ENCODE data around the gene PDF.

PDF gene

GRCh38 chr16:69338557-69339288 lies 8.3 kb upstream of the PDF start:
- DNase-seq: no peak

DNA sequence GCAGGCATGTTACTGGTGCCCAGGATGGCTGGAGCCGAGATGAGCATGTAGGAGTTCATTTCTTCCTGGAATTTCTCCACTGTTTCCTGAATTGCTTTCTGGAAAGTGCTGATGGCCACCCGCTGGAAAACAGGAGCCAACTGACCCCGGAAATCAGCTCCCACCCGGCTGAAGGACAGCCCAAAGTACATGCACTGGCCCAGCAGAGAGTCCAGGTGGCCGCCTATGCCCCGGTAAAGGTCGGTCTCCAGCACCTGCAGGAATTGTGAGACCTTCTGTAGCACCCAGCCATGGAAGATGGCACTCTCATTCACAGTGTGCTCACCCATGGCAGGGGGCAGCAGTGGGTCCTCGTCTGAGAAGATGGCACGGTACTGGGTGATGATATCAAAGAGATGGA lies 4.3 kb upstream of the PDF start:
- no peak for DNase-seq

DNA sequence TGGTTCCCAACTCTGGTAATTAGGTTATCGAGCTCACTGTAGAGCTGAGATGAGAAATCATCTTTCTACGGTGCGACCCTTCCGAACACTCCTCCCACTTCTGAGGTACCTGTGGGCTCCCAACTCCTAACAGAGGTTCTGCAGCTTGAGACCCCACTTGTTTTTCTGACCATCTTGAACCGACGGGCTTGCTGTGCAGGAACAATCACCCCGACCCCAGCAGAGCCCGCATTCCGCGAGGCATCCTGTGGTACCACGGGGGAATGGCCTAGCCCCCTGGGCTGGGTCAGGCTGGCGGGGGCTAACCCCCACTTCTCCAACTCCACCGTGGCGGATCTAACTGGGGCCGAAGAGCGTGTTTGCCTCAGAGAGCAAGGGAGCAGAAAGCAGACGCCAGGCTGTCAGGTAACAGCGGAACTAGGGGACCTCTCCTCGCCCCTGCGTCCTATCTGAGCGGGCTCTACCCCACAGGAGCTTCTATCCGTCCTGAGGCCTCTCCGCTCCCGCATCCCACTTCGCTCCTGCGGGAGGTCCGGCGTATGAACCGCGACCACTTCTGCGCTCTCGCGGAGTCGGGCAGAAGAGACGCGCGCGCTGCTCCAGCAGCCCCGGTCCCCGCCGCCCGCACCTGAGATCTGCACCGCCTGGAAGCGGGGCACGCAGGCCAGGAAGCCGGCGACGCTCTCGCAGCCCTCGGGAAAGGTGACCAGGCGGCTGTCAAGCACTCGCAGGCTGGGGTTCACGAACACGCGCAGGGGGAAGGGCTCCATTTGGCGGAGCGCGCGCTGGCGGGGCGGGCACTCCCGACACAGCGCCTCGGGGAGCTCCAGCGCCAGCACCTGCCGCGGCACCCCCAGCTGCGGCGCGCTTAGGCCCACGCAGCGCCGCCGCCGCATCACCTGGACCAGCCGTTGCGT lies 761 bp downstream of the PDF start:
- no peak for DNase-seq

GRCh38 chr16:69328854-69329316 lies 1.5 kb downstream of the PDF start:
- no peak for DNase-seq

DNA sequence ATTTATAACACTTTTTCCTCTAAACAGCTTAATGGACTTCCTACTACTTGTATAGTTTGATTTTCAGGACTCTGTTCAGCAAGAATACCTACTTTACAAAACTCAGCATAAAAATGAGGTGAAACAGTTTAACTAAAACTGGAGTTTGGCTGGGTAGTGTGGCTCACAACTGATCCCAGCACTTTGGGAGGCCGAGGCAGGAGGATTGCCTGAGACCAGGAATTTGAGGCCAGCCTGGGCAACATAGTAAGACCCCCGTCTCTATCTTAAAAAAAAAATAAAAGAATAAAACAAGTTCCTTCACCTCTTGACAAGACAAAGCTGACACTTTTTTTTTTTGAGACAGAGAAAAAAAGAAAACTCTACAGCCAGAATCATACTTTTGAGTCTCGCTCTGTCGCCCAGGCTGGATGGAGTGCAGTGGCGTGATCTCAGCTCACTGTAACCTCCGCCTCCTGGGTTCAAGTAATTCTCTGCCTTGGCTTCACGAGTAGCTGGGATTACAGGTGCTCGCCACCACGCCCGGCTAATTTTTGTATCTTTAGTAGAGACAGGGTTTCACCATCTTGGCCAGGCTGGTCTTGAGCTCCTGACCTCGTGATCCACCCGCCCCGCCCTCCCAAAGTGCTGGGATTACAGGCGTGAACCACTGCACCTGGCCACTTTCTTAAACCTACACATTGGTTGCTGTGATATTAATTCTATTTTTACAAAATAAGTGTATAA lies 2.6 kb downstream of the PDF start:
- DNase-seq: no peak

- no peak for DNase-seq
Measured at GRCh38 chr16:69326172-69326873, 4.1 kb downstream of the PDF start.

DNA sequence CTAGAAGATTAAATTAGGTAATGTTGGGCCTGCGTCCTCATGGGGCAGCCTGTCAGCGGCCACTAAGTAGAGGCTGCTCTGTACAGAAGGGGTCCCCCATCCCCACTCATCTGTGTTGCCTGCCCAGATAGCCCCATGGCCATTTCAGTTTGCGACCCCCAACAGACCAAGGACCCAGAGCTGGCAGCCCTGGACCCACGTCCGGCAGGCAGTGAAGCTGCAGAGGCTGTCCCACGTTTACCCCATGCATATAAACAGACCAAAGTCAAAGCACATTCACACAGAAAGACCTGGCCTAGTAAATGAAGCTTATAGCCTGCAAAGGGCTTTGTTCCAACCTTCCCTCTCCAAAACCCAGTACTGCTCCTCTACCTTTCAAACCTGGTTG lies 4.6 kb downstream of the PDF start:
- DNase-seq: no peak

DNA sequence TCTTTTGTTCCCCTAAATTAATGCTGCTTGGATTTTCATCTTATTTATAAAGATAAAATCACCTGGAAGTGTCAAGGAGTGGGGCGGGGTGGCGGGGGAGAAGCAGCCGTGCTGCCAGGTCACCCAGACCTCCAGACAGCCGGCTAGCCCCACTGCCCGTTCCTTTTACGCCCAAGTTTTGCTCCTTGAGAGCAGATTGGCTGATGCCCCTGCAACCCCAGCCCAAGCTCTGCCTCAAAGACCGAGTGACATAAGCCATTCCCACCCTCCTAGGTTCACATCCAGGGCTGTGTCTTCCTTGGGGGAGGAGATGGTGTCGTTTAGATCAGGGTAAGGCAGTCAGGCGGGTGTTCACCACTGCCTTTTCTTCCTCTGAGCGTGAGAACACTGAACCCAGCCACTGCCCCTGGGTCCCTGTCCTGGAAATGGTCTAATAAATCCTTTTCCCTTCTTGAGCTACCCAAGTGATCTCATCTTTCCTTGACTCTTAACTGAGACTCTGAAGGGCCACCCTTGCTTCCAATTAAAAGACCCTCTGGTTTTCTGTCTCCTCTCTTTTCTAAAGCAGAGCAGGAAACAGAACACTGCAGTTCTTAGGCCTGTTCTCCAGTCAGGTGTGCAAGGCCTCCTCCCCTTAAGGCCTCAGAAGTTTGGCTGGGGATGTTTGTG lies 5.7 kb downstream of the PDF start:
- no peak for DNase-seq

DNA sequence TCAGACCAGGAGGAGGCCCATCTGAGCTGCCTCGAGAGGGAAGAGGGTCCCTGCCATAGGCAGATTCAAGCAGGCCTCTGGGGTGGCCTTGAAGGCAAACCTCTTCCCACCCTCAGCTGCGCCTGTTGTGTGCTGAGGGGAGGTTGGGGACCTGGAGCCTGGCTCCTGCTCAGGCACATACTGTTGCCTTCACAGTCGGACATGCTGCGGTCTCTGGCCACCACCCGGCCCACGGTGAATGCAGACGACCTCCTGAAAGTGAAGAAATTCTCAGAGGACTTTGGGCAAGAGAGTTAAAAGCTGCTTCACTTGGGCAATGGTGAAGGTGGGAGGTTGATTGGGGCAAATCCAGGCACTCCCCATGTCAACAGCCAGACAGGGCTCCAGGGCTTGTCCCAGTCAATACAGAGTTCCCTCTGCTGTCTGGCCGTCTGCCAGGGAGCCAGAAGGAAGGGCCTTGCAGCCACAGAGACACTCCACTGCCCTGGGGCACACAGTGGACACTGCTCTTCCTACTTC lies 6.3 kb downstream of the PDF start:
- DNase-seq: no peak

- DNase-seq: no peak
Measured at GRCh38 chr16:69323415-69323814, 7.0 kb downstream of the PDF start.

DNA sequence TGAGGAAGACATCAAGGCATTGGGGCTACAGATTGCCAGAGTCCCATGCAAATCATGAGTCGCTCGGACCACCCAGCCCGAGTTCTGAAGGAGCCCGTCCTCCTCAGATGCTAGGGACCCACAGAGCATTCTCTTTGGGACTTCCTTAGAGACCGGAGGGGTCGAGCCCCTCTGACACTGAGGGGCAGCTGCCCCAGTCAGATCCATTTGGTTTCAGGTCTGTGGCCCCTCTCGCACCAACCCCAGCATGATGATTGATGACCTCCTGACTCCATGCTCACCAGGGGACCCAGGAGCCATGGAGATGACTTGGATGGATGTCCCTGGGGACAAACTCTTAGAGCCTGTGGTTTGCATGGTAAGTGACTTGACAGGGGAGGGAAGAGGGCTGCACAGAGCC lies 8.0 kb downstream of the PDF start:
- DNase-seq: no peak

DNA sequence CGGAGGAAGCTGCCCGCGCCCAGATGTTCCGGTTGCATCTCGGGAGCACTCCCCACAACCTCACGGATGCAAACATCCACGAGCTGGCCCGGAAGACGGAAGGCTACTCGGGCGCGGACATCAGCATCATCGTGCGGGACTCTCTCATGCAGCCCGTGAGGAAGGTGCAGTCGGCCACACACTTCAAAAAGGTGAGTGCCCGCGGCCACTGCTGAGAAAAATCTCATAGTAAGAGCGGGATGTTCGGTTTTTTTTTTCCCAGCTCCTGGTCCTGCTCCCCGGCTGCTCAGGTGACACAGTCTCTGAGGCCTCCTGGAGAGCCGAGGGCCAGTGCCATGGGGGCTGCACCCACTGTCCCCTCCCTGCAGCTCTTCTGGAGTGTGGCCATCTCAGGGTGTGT lies 9.3 kb downstream of the PDF start:
- no peak for DNase-seq

GRCh38 chr16:69320740-69321073 lies 9.7 kb downstream of the PDF start:
- DNase-seq: no peak

GRCh38 chr16:69319826-69320739 lies 10.3 kb downstream of the PDF start:
- DNase-seq: no peak

GRCh38 chr16:69319381-69319780 lies 11.0 kb downstream of the PDF start:
- DNase-seq: no peak

- DNase-seq: no peak
Measured at GRCh38 chr16:69318911-69319289, 11.5 kb downstream of the PDF start.

DNA sequence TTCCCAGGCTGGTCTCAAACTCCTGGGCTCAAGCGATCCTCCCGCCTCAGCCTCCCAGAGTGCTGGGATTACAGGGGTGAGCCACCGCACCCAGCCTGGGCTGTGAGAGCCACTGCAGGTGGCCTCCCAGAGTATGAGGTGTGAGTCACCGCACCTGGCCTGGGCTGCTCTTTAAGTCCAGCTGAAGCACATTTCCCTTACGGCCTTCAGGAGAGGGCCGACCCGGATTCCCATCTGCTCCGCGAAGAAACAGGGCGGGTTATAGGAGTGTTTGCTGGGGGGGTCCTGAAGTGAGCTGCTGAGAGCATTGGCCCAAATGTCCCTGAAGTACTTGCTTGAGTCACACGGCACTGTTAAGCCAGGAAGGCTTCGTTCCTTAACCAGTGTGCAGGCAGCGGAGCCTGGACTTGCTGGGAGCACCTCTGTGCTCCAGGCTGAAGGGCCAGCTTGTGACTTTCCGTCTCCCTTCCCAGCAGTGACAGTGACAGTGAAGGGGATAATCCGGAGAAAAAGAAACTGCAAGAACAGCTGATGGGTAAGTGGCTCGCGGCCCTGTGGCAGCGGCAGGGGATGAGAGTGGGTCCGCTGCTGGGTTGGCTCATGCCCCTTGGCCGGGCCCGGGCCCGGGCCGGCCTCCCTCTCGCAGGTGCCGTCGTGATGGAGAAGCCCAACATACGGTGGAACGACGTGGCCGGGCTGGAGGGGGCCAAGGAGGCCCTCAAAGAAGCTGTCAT lies 12.0 kb downstream of the PDF start:
- no peak for DNase-seq

DNA sequence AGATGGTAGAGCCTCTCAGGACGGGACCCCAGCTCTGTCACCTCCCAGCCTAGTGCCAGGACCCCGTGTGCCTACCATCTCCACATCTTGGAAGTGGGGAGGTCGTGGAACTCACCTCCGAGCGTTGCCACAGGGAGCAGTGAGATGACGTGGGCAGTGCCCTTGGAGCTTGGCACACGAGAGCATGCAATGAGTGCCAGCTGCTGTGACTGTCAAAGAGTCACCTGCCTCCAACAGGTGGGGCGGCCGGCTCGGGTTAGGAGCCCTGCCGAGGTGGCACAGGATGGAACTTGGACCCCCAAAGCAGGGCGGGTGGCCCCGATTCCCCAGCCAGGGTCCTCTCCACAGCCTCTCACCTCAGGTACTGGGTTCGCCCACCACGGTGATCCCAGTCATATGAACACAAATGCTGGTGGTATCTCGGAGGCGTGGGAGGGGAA lies 13.8 kb downstream of the PDF start:
- no peak for DNase-seq

DNA sequence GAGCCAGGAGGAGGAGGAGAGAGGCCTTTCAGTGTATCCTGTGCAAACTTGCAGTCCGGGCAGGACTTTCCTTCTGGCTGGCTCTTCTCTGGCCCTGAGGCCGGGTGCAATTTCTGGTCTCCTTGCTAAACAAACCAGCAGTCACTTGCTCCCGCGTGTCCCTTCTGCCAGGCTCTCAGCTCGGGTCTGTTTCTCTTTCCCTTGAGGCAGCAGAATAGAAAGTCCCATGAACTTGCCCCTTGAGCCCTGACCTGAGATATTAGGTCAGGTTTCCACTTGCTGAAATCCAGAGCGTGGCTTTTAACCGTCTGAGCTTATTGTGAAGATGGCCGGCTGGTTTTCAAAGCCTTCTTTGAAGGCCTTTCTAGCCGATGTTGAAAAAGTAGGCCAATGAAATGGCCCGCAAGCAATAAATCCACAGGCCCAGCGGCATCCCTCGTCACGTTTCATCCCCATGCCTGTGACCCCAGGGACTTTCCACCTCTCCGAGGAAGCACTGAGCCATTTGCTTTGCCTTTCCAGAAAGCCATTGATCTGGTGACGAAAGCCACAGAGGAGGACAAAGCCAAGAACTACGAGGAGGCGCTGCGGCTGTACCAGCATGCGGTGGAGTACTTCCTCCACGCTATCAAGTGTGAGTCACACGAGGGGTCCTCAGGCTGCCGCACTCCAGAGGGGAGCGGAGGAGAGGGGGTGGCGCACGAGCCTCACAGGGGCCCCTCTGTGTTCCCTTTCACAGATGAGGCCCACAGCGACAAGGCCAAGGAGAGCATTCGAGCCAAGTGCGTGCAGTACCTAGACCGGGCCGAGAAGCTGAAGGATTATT lies 14.7 kb downstream of the PDF start:
- no peak for DNase-seq
